ENCODE data around the gene RFC2.
A peak's percentile ranks its signal among the peaks of the same experiment; 100 is the strongest.
"Not testable (repeated sequence)": the region's sequence is repeated elsewhere in the genome, so short reads cannot be mapped to it uniquely, and the experiment has no call there.

The RFC2 gene

GRCh38 chr7:74216361-74216761 lies 37.8 kb downstream of the RFC2 start:
- no peak for DNase-seq

DNA sequence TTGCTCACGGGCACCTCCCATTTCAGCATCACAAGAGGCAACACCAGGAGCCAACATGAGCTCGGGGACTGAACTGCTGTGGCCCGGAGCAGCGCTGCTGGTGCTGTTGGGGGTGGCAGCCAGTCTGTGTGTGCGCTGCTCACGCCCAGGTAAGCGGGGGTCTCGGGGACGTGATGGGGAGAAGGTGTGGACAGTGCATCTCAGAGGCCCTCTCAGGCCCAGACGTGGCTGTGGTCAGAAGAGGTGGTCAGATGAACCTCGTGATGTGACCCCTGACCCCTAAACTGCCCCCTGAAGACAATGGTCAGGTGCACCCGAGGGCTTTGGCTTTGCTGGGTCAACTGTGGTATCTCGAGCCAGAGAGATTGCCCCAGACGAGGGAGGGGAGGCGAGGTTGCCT lies 38.3 kb downstream of the RFC2 start:
- no peak for DNase-seq

DNA sequence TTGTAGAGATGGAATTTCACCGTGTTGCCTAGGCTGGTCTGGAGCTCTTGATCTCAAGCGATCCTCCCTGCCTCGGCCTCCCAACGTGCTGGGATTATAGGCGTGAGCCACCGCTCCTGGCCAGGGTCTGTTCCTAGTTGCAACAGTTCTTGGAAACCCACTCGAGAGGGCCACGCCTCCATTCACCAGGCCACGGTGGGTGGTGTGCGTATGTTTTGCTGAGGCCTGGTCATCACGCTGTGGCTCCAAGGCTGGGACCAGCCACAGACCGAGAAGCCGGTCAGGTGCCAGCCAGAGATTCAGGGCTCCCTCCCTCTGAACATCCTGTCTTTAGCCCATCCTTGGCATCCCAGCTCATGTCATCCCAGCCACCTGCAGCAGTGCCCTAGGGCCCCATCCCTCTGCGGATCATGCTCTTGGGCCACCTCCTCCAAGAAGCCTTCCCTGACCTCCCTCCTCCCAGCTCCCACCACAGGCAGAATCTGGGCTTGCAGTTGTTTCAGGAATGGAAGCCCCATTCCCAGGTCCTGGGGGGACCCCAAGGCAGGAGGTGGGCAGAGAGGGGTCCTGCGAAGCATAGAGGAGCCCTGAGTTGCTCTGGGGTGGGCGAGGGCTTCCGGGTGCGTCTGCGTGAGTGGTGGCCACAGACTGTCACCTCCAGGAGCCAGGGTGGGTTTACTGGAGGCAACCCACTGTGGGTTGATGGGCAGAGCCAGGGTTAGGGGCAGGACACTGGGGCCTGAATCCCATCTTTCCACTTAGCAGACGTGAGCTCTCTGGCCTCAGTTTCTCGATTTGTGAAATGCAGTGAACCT lies 39.2 kb downstream of the RFC2 start:
- DNase-seq = no peak

- DNase-seq = no peak
These were observed 41.5 kb downstream of the RFC2 start for GRCh38 chr7:74212661-74213060.

DNA sequence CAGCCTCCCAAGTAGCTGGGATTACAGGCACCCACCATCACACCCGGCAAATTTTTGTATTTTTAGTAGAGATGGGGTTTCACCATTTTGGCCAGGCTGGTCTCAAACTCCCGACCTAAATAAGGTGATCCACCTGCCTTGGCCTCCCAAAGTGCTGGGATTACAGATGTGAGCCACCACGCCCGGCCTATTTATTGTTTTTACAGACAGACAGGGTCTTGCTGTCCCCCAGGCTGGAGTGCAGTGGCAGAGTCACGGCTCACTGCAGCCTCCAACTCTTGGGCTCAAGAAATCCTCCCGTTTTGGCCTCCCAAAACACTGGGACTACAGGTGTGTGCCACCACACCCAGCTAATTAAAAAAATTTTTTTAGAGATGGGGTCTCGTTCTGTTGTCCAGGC lies 46.0 kb downstream of the RFC2 start:
- not testable (repeated sequence) for DNase-seq

GRCh38 chr7:74207586-74207985 lies 46.6 kb downstream of the RFC2 start:
- no peak for DNase-seq

DNA sequence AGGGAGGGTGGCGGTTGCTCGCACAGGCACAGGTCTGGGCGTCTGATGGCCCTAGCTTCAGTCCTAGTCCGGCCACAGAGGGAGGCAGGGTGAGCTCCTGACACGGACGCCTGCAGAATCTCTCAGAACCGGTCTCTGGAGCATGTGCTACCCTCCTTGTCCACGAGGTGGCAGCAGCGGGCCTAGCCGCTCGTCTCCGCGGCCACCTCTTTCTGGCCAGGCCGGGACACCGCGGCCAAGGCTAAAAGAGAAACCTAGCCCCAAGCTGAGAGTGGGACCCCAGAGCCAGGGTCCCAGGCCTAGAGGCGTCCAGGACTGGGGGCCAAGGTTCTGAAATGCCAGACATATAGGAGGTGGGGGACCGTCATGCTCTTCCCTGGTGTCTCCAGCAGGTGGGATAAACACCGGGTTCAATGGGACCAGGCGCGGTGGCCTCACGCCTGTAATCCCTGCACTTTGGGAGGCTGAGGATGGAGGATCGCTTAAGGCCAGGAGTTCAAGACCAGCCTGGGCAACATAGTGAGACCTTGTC lies 47.5 kb downstream of the RFC2 start:
- DNase-seq = peak; percentile 54

DNA sequence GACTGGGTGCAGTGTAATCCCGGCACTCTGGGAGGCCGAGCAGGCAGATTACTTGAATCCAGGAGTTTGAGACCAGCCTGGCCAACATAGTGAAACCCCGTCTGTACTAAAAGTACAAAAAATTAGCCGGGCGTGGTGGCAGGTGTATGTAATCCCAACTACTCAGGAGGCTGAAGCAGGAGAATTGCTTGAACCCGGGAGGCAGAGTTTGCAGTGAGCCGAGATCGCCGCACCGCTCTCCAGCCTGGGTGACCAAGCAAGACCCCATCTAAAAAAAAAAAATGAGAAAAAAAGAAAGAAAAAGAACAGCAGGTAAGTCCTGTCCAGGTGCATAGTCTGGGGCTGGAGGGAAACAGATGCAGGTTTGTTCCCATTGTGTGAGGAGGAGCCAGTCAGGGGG lies 48.1 kb downstream of the RFC2 start:
- not testable (repeated sequence) for DNase-seq

GRCh38 chr7:74203956-74204618 lies 50.1 kb downstream of the RFC2 start:
- no peak for DNase-seq

DNA sequence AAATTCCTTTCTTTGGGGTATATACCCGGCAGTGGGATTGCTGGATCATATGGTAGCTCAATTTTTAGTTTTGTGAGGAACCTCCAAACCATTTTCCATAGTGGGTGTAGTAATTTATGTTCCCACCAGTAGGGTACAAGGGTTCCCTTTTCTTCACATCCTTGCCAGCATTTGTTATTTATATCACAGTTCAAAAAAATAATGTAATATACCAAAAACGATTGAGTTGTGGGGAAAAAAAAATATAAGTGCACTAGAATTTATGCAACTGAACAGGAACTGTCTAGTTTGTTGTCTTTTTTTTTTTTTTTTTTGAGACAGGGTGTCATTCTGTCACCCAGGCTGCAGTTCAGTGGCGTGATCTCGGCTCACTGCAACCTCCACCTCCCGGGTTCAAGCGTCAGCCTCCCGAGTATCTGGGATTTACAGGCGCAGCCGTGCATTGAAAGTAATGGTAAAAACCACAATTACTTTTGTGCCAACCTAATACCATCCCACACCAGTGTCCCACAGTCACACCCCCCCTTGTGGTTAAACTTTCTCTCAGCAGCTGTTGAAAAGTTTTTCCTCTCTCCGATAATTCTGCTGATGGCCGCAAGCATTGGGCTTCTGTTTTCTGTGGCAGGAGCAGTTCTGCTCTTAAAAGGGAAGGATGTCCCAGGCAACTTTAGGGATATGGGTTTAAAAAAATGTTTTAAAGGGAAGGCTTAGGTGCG lies 51.2 kb downstream of the RFC2 start:
- no peak for DNase-seq

GRCh38 chr7:74199551-74200355 lies 54.4 kb downstream of the RFC2 start:
- DNase-seq = no peak

GRCh38 chr7:74197449-74198124 lies 56.6 kb downstream of the RFC2 start:
- DNase-seq = no peak

GRCh38 chr7:74195968-74196654 lies 58.1 kb downstream of the RFC2 start:
- DNase-seq = not testable (repeated sequence)

GRCh38 chr7:74195139-74195860 lies 58.9 kb downstream of the RFC2 start:
- DNase-seq = not testable (repeated sequence)

DNA sequence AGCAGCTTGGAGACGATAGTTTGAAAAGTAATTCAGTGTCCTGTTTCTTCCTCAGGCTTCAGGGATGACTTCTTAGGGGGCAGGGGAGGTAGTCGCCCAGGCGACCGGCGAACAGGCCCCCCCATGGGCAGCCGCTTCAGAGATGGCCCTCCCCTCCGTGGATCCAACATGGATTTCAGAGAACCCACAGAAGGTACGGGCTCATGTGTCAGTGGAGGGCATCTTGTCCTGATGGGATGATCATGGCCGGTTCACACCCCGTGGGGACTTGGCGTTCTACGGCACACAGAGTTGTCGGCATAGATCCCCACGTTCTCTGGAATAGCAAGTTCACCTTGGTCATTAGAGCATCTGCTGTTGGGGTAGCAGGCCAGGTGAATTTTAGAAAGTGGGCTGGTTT lies 59.5 kb downstream of the RFC2 start:
- no peak for DNase-seq

DNA sequence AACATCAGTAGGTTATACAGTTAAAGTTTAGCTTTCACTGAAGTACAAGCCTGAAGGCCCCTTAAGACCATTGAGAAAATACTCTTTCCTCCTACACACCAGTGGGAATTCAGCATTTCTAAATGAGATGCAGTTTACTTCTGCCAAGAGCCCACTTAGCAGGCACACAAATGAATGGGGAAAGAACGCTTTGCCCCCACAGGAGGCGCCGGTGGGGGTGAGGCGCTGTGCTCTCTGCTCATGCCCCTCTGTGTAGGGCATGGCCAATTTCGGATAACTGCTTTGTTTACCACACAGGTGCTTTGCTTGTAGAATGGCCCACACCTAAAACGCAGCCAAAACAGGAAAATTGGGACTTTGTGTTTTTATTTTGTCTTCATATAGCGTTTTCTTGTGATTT lies 60.3 kb downstream of the RFC2 start:
- DNase-seq = no peak

DNA sequence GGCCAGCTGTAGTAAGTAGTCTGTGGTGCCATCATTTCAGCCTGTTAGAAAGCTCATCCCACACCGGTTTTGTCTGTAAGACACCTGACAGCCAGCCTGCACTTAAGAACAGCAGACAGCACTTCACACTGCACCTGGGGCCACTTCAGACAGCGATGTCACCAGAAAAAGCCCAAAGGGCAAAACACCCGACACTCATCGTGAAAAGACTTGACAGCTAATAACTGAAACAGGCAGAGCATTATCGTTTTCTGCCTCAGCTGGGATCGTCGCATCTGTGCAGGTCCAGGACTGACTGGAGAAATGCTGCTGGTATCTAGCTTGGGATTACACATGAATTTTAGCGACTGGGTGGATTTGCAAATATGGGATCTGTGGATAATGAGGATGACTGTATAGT lies 61.1 kb downstream of the RFC2 start:
- no peak for DNase-seq

- DNase-seq = no peak
These were observed 63.0 kb downstream of the RFC2 start for GRCh38 chr7:74191231-74191630.

DNA sequence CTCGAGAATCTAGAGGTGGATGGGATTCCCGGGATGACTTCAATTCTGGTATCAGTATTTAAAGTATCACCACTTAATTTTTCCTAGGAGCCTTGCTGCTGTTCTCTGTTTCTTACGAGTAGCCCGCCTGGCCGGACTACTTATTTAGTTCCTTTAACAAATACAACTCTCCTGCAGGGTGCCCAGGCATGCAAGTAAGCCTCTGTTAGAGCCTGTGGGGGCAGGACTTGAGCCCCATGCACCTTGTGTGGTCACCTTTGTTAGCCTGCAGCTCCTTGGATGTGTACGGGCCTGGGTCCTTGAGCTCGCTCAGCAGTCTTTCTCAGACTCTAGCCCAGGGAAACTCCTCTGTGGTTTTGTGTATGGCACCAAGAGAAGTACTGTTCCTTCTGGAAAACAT lies 63.9 kb downstream of the RFC2 start:
- no peak for DNase-seq

DNA sequence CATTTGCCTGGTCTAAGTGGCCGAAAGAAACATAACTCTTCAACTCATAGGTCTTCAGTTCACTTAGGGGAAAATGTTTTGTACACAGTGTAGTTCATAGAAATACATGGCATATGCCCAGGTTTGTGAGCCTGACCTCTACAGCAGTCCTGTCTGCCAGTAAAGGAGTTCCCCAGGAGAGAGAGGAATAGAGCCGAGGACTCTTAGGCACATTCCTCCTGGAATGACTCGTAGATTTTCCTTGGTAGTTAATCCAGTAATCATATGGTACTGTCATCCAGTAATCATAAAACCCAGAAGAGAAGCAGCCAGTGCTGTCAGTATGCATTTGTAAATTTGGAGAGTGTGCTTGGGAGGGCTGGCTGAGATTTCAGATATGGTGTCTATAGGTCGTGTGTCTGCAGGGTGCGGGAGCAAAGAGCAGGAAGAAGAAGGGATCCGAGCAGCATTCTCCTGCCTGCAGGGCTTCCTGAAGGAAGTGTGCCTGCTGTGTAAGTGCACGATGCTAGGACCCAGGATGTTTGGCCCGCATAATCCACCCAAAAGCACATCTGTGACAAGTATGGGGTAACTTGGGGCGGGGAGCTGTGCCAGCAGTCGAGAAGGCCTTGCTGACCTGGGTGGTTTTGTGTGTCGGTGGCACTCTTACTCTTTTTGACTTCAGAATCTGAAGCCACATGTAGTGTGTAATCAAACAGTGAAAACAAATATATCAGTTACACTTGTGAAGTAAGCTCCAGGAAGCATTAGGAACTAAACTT lies 66.1 kb downstream of the RFC2 start:
- no peak for DNase-seq

Data from NCI-H748 treated with DMSO at 0.1 percent for 48 hours (cell line).